GM12878 (cell line): ENCODE data around the gene ATF6B.
A peak's percentile ranks its signal among the peaks of the same experiment; 100 is the strongest.

Experiments
- CHD2 ChIP-seq: IDR thresholded peaks from 2 replicates; pipeline ENCODE4 v1.6.1; 2011; ENCODE audit warnings: low read depth, low read length, improper control_type of control experiment, borderline replicate concordance
- HDAC6 ChIP-seq: fragments of 200-600 bp; sonication (generic); IDR thresholded peaks from one replicate; pipeline ENCODE4 v1.8.0; 2017; ENCODE audit warnings: antibody characterized with exemption; ENCODE audit not compliant: unreplicated experiment
- MAX ChIP-seq: IDR thresholded peaks from 2 replicates; pipeline ENCODE4 v1.6.1; 2012; ENCODE audit warnings: low read depth, low read length, improper control_type of control experiment
- POLR2A ChIP-seq: IDR thresholded peaks from 2 replicates; pipeline ENCODE4 v1.6.1; 2011; ENCODE audit warnings: low read depth, mild to moderate bottlenecking, low read length
- RB1 ChIP-seq: fragments of 450-650 bp; formaldehyde crosslinking; IDR thresholded peaks from 2 replicates; pipeline ENCODE4 v1.6.1; 2017; ENCODE audit warnings: mild to moderate bottlenecking, borderline replicate concordance
- REST ChIP-seq: IDR thresholded peaks from 2 replicates; pipeline ENCODE4 v1.6.1; 2012; ENCODE audit warnings: mild to moderate bottlenecking, low read depth, low read length
- SRF ChIP-seq, 2 experiments: IDR thresholded peaks; 2 replicates each; pipeline ENCODE4 v1.6.1; 2011; ENCODE audit warnings: low read depth in 2 of 2, low read length in 2 of 2, mild to moderate bottlenecking in 1 of 2, moderate library complexity in 1 of 2
- TF ChIP-seq, protein P1 (sequence below), 3 experiments: IDR thresholded peaks in 2 of 3; conservative IDR thresholded peaks in 1 of 3; 2 replicates each; pipeline ENCODE4 v1.5.1; 2011; ENCODE audit warnings: low read depth in 3 of 3, low read length in 3 of 3, mild to moderate bottlenecking in 3 of 3, control low read depth in 2 of 3, moderate library complexity in 2 of 3, inconsistent platforms in 1 of 3, mixed read lengths in 1 of 3; ENCODE audit not compliant: control insufficient read depth in 2 of 3, insufficient read depth in 1 of 3; ENCODE audit errors: extremely low read depth in 1 of 3

DNA sequence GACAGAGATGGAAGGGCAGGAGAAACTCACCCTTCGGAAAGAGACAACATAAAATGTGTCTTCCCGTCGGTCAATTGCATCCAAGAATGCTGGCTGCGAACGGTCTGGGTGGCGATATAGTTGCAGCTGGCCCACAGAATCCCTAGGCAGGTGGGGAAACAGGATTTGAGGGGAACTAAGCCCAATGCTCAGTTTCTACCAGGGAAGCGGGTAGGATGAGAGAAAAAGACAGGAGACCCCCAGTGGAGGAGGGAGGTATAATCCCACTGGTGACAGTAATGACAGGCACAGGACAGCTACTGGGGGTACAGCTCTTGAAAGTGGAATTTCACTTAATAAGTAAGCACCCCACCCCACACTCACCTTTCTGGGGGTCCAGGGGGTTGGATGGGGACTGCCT lies 11.4 kb downstream of the ATF6B start:
- TF ChIP-seq, protein P1, sequence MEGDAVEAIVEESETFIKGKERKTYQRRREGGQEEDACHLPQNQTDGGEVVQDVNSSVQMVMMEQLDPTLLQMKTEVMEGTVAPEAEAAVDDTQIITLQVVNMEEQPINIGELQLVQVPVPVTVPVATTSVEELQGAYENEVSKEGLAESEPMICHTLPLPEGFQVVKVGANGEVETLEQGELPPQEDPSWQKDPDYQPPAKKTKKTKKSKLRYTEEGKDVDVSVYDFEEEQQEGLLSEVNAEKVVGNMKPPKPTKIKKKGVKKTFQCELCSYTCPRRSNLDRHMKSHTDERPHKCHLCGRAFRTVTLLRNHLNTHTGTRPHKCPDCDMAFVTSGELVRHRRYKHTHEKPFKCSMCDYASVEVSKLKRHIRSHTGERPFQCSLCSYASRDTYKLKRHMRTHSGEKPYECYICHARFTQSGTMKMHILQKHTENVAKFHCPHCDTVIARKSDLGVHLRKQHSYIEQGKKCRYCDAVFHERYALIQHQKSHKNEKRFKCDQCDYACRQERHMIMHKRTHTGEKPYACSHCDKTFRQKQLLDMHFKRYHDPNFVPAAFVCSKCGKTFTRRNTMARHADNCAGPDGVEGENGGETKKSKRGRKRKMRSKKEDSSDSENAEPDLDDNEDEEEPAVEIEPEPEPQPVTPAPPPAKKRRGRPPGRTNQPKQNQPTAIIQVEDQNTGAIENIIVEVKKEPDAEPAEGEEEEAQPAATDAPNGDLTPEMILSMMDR (IDR thresholded peaks at IDR 0.05 in 2 of 3, conservative IDR thresholded peaks at IDR 0.05 in 1 of 3; ENCODE audit: control insufficient read depth in 2 of 3, extremely low read depth in 1 of 3, insufficient read depth in 1 of 3, low read depth in 3 of 3, low read length in 3 of 3): peak in 2 of 3 experiments; percentile 23 to 36; a peak in 1 of 6 replicates
- TF ChIP-seq REST: no peak
- no peak for TF ChIP-seq CHD2
- no peak for TF ChIP-seq POLR2A
- TF ChIP-seq RB1: no peak
- no peak for TF ChIP-seq HDAC6
- TF ChIP-seq MAX: no peak
- TF ChIP-seq SRF (IDR thresholded peaks at IDR 0.05; ENCODE audit: low read depth in 2 of 2, low read length in 2 of 2): no peak
